IPS DF 4.7 (cell line): ENCODE measurements around the gene CLPTM1L.

Experiments
- DNase-seq: peaks from one replicate; pipeline ENCODE4 v3.0.0-alpha.2; 2013; ENCODE audit warnings: low spot score; ENCODE audit errors: extremely low read depth

CLPTM1L gene, protein sequence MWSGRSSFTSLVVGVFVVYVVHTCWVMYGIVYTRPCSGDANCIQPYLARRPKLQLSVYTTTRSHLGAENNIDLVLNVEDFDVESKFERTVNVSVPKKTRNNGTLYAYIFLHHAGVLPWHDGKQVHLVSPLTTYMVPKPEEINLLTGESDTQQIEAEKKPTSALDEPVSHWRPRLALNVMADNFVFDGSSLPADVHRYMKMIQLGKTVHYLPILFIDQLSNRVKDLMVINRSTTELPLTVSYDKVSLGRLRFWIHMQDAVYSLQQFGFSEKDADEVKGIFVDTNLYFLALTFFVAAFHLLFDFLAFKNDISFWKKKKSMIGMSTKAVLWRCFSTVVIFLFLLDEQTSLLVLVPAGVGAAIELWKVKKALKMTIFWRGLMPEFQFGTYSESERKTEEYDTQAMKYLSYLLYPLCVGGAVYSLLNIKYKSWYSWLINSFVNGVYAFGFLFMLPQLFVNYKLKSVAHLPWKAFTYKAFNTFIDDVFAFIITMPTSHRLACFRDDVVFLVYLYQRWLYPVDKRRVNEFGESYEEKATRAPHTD

DNA sequence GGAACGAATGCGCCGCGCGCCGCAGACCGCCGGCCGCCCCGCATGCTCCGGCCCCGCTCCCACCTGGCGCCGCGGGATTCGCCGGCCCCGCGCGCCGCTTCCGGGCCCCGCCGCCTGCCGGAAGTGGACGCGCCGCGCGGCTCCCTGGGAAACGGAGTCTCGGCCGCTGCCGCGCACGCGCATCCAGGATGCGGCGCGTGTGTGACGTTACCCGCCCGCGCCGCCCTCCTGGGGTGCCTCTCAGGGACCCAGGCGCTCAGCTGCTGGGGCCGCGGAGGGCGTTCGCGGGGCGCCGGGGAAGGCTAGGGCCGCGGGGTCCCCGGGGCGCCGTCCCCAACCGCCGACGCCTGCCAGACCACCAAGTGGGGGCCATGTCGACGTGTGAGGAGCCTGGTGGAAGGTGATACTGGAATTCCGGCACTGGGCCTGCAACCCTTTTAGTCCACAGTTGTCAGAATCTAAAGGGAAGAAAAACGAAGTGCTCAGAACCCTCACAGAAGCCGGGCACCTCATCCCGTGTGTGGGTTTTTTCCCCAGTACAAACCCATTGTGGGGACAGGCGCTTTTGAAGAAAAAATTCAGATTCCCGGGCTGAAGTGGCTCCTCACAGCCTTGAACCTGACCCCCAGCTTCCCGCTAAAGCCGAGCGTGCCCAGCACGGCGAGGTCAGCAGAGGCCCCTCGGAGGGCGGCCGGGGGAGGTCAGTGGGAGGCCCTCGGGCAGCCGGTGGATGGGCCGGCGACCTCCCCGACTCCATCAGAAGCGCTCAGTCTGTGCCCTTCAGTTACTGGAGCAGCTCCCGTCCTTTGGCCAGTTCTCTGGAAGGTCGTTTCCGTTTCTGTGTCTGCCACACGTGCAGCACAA is at the start of gene CLPTM1L:
Gene CLPTM1L, minus strand, starts transcription at position 125 of the 864 bp plus-strand sequence. CDS start 258 bp downstream, outside the sequence.
- peak; percentile 22 for DNase-seq

- no peak for DNase-seq
Observed at GRCh38 chr5:1393571-1394501, 48.9 kb upstream of the CLPTM1L start.

DNA sequence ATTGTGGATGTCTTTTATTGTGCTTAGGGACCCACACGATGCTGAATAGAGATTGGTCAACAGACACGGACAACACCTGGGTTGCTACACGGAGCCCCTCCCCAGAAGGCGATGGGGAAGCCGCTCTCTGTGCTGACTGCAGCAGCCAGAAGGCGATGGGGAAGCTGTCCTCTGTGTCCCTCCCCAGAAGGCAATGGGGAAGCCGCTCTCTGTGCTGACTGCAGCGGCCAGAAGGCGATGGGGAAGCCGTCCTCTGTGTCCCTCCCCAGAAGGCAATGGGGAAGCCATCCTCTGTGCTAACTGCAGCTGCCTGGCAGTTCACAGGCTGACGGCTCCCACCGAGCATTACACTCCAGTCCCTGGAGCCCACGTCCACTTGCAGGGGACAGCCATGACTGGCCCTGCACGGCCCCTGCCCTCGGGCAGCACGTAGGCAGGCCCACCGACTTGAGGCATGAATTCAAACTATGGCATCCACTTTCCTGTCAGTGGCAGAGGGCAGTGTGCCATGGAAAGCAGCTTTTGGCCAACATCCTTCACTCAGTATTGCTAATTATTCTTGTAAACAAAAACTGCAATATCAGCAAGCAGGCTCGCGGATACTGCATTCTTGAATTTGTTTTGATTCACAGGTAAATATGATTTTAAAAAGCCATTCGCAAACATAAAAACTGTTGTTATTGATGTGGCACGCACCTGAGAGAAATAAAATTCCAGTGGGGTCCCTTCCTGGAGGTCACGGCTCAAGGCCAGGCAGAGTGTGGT is 48.1 kb upstream of the CLPTM1L start:
- no peak for DNase-seq

DNA sequence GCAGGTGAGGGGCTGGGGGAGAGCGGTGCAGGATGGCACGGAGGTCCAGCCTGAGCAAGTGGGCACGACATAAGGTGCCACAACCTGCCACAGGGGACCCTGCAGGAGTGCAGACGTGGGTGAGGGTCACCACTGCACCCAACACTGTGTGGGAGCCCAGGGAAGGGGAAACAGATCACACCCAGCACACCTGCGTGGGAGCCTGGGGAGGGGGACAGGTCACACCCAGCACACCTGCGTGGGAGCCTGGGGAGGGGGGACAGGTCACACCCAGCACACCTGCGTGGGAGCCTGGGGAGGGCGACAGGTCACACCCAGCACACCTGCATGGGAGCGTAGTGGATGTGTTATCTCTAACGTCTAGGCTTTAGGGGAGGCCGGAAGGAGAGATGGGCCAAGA is 47.4 kb upstream of the CLPTM1L start:
- DNase-seq: no peak

- DNase-seq: no peak
Observed at GRCh38 chr5:1391691-1392090, 46.8 kb upstream of the CLPTM1L start.

GRCh38 chr5:1390861-1391600 is 46.1 kb upstream of the CLPTM1L start:
- no peak for DNase-seq

DNA sequence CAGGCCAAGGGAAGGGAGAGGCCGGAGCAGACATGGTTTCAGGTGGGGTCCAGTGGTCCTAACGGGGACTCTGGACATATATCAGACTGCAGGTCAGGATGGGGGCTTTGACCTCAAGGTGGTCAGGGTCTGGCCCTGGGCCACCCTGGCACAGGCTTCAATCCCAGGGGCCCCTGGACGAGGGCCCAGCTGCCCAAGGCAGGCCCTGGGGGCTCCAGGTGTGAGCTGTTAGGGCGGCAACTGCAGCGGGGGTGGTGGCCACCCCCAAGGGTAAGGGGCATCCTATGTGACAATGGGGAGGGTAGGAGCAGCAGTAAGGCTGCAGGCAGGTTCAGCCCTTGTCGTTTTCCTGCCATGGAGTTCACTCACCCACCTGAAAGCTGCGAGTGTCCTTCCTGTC is 45.4 kb upstream of the CLPTM1L start:
- DNase-seq: no peak

DNA sequence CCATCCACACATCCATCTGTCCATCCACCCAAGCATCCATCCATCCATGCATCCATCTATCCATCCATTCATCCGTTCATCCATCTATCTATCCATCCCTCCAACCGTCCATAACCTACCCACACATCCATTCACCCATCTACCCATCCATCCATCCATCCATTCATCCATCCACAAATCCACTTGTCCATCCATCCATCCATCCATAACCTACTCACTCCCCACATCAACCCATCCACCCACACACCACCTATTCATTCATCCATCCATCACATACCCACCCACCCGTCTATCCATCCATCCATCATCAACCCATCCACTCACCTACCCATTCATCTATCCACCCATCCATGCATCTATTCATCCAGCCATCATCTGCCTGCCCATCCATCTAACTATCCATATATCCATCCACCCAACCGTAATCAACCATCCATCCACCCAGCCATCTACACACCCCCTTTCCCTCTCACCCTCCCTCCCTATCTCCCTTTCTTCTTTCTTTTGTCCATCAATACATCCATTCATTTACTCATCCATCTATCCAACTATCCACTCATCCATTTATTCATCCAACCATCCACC is 43.6 kb upstream of the CLPTM1L start:
- DNase-seq: no peak

DNA sequence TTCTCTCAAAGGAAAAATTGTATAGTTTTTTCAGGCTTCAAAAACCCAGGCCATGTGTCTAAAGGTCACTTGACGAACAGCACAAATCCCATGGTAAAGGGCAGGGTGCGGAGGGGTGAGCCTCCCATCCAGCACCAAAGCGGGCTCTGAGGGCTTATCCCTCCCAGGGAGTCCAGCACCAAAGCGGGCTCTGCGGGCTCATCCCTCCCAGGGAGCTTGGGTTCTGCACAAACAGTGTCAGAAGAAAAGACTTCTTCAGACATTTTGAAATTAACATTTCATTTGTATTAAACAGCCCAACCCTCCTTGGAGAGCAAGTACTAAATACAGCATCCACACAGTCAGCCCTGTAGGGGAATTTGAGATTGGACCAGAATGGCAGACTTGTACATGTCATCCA is 43.0 kb upstream of the CLPTM1L start:
- DNase-seq: no peak

DNA sequence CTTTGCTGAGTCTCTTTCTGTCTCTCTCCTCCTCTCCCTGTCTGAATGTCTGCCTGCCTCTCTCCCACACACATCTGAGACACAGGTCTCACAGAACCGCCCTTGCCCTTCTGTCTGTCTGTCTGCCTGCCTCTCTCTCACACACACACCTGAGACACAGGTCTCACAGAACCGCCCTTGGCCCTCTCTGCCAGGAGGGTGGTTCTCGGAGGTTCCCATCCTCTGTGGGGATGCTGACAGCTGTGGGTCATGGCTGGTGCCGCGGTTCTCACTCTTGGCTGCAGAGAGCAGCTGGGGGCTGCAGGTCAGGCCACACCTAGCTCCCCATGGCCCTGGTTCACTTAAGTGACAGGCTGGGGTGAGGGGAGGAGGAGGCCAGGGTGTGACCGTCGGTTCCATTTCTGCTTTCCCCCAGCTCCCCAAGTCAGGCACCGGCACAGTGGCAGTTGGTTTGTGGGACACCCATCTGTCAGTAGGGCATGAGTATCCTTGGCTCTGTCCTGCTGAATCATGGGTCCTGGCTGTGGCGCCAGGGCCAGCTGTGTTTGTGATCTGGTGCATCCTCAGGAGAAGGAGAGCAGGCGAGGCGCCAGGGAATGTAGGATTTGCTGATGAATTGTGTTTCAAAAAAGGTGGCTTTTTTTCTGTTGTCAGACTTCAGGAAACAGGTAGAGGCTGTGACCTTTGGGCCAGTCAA is 42.3 kb upstream of the CLPTM1L start:
- DNase-seq: no peak

DNA sequence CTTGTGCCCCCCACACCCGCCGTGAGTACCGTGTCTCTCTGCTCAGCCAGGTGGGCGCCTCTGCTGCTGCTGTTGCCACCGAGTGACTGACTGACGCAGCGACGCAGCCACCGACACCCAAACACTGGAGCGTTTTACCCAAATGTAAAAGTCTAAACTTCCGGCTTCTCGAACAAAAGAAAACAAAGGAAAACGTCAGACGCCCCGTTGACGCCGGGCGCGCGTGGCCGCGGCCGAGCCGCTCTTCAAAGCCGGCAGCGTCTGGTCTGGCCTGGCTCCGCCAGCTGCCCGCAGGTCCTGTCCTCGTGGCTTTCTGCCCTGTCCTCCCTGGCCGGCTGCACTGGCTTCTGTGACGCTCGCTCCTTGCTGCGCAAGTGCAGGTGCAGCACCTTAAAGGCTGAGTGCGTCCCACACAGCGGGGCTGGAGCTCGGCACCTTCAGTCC is 41.4 kb upstream of the CLPTM1L start:
- DNase-seq: no peak

- no peak for DNase-seq
Observed at GRCh38 chr5:1385395-1386273, 40.7 kb upstream of the CLPTM1L start.

DNA sequence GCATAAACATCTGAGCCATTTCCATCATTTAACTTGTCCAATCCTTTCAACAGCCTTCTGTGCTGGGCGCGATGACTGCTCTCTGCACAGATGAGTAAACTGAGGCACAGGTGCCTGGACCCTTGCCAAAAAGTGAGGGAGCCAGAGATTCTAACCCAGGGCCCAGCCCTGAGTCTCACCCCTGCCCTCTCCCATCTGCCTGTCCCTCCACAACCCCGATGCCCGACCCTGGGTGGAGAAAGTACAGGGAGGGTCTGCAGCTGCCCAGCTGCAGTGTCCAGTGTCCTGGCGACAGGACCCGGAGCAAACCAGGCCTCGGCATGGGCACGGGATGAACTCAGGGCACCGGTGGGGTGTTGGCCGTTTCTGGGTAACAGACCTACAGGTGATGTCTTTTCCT is 39.6 kb upstream of the CLPTM1L start:
- no peak for DNase-seq

DNA sequence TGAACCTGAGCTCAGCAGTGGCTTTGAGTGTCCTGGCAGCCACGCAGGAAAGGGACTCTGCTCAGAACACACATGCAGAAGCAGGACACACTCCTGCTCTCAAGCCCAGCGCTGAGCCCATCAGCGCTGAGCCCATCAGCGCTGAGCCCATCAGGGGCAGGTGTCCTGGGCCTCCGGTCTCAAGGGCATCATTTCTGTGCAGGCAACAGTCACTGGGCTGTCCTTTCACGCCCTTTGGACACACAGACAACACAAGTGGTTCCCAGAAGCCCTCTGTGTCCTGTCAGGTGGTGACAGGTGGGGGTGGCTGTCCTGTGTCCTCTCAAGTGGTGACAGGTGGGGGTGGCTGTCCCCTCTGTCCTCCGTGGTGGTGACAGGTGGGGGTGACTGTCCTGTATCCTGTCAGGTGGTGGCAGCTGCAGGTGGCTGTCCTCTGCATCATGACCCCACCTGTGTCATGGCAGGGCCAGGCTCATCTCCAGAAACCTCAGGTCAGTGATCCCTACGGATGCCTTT is 39.0 kb upstream of the CLPTM1L start:
- DNase-seq: no peak

GRCh38 chr5:1383344-1383743 is 38.4 kb upstream of the CLPTM1L start:
- DNase-seq: no peak

DNA sequence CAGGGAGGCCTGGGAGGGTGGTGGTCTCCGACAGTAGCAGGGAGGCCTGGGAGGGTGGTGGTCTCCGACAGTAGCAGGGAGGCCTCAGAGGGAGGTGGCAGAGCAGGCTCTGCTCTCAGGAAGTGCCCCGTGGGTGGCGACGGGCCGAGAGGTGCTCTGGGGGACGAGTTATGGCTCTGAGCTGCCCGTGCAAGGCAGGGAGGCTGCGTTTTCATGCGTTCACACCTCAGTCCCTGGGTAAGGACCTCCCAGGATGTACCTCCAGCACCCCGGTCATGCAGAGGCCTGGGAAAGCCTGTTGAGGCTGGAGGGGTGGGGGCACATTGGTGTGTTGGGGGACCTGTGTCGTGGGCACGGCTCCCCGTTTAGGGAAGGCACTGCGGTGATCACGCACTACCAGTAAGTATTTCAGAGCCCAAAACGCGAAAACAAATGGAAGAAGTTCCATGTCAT is 37.4 kb upstream of the CLPTM1L start:
- DNase-seq: no peak
